Uterus (tissue), 4 donors: Measurements from ENCODE around the gene THSD4. TPM values are rescaled to one million over a fixed set of nuclear protein-coding genes. Genes with fewer than 3 reads are reported as not detected.
A peak's percentile ranks its signal among the peaks of the same experiment; 100 is the strongest.

Experiments
- DNase-seq, 2 donors: peaks; one replicate each; pipeline ENCODE4 v3.0.0-alpha.2; 2019 to 2020
- H3K27ac ChIP-seq, 2 donors: fragments of 200-600 bp; sonication (generic); 1 replicate in 1 of 2; 2 replicates in 1 of 2; pipeline ENCODE4 v1.5.1; 2016 to 2018
- H3K27me3 ChIP-seq, 2 donors: fragments of 200-600 bp; sonication (generic); one replicate each; pipeline ENCODE4 v1.5.1; 2018 to 2019; ENCODE audit warnings: control low read depth in 1 of 2
- H3K36me3 ChIP-seq, 2 donors: fragments of 200-600 bp; sonication (generic); one replicate each; pipeline ENCODE4 v1.5.1; 2019; ENCODE audit warnings: control low read depth in 1 of 2
- H3K4me1 ChIP-seq, 2 donors: fragments of 200-600 bp; sonication (generic); one replicate each; pipeline ENCODE4 v1.5.1; 2018 to 2019; ENCODE audit warnings: control low read depth in 1 of 2
- H3K4me3 ChIP-seq, 2 donors: fragments of 200-600 bp; sonication (generic); 1 replicate in 1 of 2; 2 replicates in 1 of 2; pipeline ENCODE4 v1.5.1; 2018 to 2019; ENCODE audit warnings: mild to moderate bottlenecking in 1 of 2
- H3K9me3 ChIP-seq, 2 donors: fragments of 200-600 bp; sonication (generic); one replicate each; pipeline ENCODE4 v1.5.1; 2019; ENCODE audit warnings: control low read depth in 1 of 2
- POLR2A ChIP-seq, 2 donors: fragments of 450-650 bp; IDR thresholded peaks; one replicate each; pipeline ENCODE4 v1.6.1; 2016; ENCODE audit warnings: antibody characterized with exemption in 2 of 2, mild to moderate bottlenecking in 1 of 2, moderate library complexity in 1 of 2
- intact Hi-C: fragments of 100-400 bp; cut with DNase I; formaldehyde crosslinking; loops from one replicate; pipeline ENCODE4 v1.15.1; 2023; ENCODE audit warnings: low total_unique reads
- total RNA-seq, 4 donors: library from RNA; depleted of rRNA in 3 of 4; stranded (reverse); fragments of >200 nt in 3 of 4; gene quantifications; one replicate each; pipeline versions ENCODE4 v1.1.0 to v1.2.4, GENCODE V29; 2014 to 2023
- TF ChIP-seq, protein P1 (sequence below), 4 experiments: fragments of 200-600 bp in 2 of 4; fragments of 450-650 bp in 2 of 4; sonication (generic) in 2 of 4; IDR thresholded peaks; one replicate each; pipeline ENCODE4 v1.5.1; 2016 to 2019; ENCODE audit warnings: antibody characterized with exemption in 4 of 4, mild to moderate bottlenecking in 2 of 4, moderate library complexity in 1 of 4
- donor health status: DM: yes; HTN: yes; CAD: no.

The THSD4 gene
- total RNA-seq, 4 donors from 2014 or later, result 7.1 to 144 (median 35.4) TPM

DNA sequence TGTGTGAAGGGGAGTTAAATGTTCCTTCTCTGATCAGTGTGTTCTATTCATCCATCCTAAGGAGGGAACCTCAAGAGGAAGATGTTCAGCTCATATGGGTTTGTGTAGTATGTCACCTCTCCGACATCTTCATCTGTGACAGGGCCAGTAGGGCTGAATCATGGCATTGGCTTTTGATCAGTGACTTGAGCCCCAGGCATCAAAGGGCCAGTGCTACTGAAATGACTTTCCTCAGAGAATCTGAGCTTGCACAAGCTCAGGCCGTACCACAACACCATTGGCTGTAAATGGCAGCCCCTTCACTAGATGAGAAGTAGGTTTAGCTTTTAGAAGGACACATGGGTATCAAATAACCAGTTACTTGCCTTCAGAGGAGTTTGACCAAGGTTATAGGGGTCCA is 511.9 kb downstream of the THSD4 start:
- no peaks in the 10 kb centered on the region for H3K4me1 ChIP-seq
- no peaks in the 10 kb centered on the region for H3K27me3 ChIP-seq
- no peak overlapping the region for H3K27ac ChIP-seq
- H3K36me3 ChIP-seq, result no peaks in the 10 kb centered on the region
- no peak for TF ChIP-seq POLR2A (IDR thresholded peaks at IDR 0.05)
- intact Hi-C loops, result no loop called here
- no peaks in the 10 kb centered on the region for H3K9me3 ChIP-seq
- DNase-seq, result no peak
- no peak overlapping the region for H3K4me3 ChIP-seq

DNA sequence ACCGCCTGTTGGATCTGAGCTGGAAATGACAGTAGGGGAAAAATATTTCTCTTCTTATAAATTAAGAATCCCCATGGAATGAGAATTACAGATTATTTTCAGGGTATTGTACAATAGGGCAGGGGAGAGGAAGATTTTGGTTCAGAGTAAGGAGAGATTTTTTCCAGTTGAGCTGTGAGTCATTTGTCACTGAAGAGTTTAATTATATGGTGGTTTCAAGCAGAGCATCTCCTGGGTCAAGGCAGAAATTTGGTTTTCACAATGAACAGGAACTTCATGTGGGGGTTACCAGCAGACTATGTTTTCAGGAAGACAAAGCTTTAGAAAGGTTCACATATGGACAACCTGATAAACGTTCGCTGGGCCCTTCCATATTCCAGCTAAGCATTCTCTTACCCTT is 512.3 kb downstream of the THSD4 start:
- Histone ChIP-seq H3K27ac (no peak overlapping the region), H3K9me3 (no peaks in the 10 kb centered on the region), H3K36me3 (no peaks in the 10 kb centered on the region), H3K4me1 (no peaks in the 10 kb centered on the region), H3K27me3 (no peaks in the 10 kb centered on the region), H3K4me3 (no peak overlapping the region)
- no peak for DNase-seq
- intact Hi-C loops, result no loop called here
- TF ChIP-seq, protein P1, sequence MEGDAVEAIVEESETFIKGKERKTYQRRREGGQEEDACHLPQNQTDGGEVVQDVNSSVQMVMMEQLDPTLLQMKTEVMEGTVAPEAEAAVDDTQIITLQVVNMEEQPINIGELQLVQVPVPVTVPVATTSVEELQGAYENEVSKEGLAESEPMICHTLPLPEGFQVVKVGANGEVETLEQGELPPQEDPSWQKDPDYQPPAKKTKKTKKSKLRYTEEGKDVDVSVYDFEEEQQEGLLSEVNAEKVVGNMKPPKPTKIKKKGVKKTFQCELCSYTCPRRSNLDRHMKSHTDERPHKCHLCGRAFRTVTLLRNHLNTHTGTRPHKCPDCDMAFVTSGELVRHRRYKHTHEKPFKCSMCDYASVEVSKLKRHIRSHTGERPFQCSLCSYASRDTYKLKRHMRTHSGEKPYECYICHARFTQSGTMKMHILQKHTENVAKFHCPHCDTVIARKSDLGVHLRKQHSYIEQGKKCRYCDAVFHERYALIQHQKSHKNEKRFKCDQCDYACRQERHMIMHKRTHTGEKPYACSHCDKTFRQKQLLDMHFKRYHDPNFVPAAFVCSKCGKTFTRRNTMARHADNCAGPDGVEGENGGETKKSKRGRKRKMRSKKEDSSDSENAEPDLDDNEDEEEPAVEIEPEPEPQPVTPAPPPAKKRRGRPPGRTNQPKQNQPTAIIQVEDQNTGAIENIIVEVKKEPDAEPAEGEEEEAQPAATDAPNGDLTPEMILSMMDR (IDR thresholded peaks at IDR 0.05), result no peak
- TF ChIP-seq POLR2A (IDR thresholded peaks at IDR 0.05), result no peak

DNA sequence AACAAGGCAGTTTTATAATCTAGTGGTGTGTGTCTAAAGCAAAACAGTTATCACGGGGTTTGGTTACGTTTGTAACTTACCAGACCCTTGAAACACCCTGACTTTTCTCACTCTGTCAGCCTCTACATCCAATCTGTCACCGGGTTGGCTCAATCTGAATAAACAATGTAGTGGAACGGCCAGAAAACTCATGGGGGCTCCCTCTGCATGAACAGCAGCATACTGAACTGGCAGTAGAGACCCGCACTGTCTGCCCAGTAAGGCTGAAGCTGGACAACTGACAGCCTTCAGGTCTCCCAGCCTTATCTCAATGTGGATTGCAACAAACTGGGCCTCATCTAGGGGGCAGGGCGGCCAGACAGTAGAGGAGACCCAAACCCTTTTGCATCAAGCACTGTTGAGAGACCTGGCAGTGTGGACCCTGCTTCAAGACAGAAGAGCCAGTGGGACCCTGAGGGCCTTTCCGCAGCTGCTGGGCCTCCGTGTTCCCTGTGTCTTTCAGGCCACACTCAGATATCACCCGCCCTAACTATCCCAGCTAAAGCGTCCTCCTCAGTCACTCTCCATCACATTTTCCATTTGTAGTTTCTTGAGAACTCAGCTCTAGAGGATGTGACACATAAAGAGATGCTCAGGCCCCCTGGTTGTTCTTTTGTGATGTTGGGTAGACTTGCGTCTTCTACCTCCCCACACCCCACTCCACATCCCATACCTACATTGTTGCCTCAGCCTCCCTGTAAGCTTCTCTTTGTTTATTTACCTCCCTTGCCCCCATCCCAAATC is 513.9 kb downstream of the THSD4 start:
- intact Hi-C loops, result no loop called here
- peak overlapping the region in 1 of 2 donors; percentile 28 for H3K27ac ChIP-seq

DNA sequence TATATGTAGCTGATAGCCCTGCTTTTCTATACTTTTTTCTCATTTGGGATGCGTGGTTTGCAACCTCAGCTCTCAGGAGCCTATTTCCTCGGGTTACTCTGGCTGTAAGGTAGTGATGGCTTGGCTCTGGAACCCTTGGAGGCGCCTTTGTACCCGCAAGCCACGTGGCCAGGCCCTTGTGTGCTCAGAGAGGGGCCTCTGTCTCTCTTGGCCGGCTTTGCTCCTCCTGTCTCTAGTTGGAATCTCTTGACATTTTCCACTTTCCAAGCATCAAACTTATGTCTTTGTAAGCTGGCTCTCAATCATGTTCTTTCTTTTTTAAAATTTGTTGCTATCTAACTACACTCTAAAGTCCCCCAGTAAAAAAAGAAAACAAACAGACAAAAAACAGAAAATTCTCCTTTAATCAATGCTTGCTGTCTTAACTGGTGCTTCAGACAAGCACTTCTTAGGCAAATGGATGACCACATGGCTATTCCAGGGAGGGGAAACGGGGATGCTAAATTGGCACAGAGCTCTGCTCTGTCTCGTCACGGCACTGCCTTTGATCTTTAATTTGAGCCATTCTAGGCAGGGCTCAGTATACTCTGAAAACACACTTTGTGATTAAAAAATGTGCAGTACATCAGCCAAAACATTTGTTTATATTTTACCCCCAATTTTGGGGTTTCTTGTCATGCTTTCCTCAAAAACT is 514.7 kb downstream of the THSD4 start:
- H3K27ac ChIP-seq, result peak overlapping the region in 1 of 2 donors; percentile 28

More for the DNA sequence above, 513.9 kb downstream of the THSD4 start:
- no peaks in the 10 kb centered on the region for H3K36me3 ChIP-seq
- no peak overlapping the region for H3K4me3 ChIP-seq
- no peak for DNase-seq
- TF ChIP-seq, protein P1 (IDR thresholded peaks at IDR 0.05), result no peak
- TF ChIP-seq POLR2A (IDR thresholded peaks at IDR 0.05), result no peak
- no peaks in the 10 kb centered on the region for H3K4me1 ChIP-seq
- no peaks in the 10 kb centered on the region for H3K27me3 ChIP-seq
- no peaks in the 10 kb centered on the region for H3K9me3 ChIP-seq

GRCh38 chr15:71630475-71630809 is 515.2 kb downstream of the THSD4 start:
- Histone ChIP-seq H3K36me3 (no peaks in the 10 kb centered on the region), H3K27ac (no peak overlapping the region), H3K27me3 (no peaks in the 10 kb centered on the region), H3K4me3 (no peak overlapping the region), H3K9me3 (no peaks in the 10 kb centered on the region), H3K4me1 (no peaks in the 10 kb centered on the region)
- TF ChIP-seq, protein P1 (IDR thresholded peaks at IDR 0.05), result no peak
- TF ChIP-seq POLR2A (IDR thresholded peaks at IDR 0.05), result no peak
- DNase-seq, result no peak
- intact Hi-C loops, result no loop called here

More for the DNA sequence above, 514.7 kb downstream of the THSD4 start:
- Histone ChIP-seq H3K36me3 (no peaks in the 10 kb centered on the region), H3K9me3 (no peaks in the 10 kb centered on the region), H3K27me3 (no peaks in the 10 kb centered on the region), H3K4me3 (no peak overlapping the region), H3K4me1 (no peaks in the 10 kb centered on the region)
- TF ChIP-seq, protein P1 (IDR thresholded peaks at IDR 0.05), result no peak
- TF ChIP-seq POLR2A (IDR thresholded peaks at IDR 0.05), result no peak
- no peak for DNase-seq
- intact Hi-C loops, result no loop called here
